M059J (cell line): ENCODE results near the gene MFAP2. TPM values are rescaled to one million over a fixed set of nuclear protein-coding genes. Genes with fewer than 3 reads are reported as not detected.
"Not testable (repeated sequence)": the region's sequence is repeated elsewhere in the genome, so short reads cannot be mapped to it uniquely, and the experiment has no call there.

Experiments used
- DNase-seq: peaks from one replicate; pipeline ENCODE4 v3.0.0-alpha.2; 2012; ENCODE audit warnings: low read depth
- total RNA-seq: library from RNA; depleted of rRNA; stranded (reverse); fragments of >200 nt; shearing (Covaris generic); gene quantifications from 2 replicates; pipeline ENCODE4 v1.2.3, GENCODE V29; 2014; rRNA removed

Gene MFAP2
- total RNA-seq, 1 experiment from 2014 or later, result 0.12 TPM

- not testable (repeated sequence) for DNase-seq
These were observed 51.0 kb downstream of the MFAP2 start for GRCh38 chr1:16929146-16930041.

GRCh38 chr1:16927711-16928485 lies 52.5 kb downstream of the MFAP2 start:
- DNase-seq, result no peak

- no peak for DNase-seq
These were observed 53.2 kb downstream of the MFAP2 start for GRCh38 chr1:16927256-16927655.

- no peak for DNase-seq
These were observed 53.8 kb downstream of the MFAP2 start for GRCh38 chr1:16926491-16927073.

GRCh38 chr1:16925635-16926490 lies 54.6 kb downstream of the MFAP2 start:
- no peak for DNase-seq

GRCh38 chr1:16924919-16925477 lies 55.4 kb downstream of the MFAP2 start:
- DNase-seq, result no peak

Other genes starting within 250 kb of the MFAP2 start
- gene RNU1-4, start 240.1 kb downstream of the MFAP2 start, total RNA-seq, result not detected in 2 replicates
- not detected in 2 replicates for gene RNU1-2, start 84.6 kb downstream of the MFAP2 start, total RNA-seq
- 4.6 and 4.8 TPM in 2 replicates for gene CROCC, start 58.7 kb downstream of the MFAP2 start, total RNA-seq
- 18.3 and 36.3 TPM in 2 replicates for gene ATP13A2, start 31.3 kb upstream of the MFAP2 start, total RNA-seq
- 298 and 307 TPM in 2 replicates for gene SDHB, start 73.4 kb upstream of the MFAP2 start, total RNA-seq
- gene PADI2, start 138.8 kb upstream of the MFAP2 start, total RNA-seq, result 0.12 and 1.3 TPM in 2 replicates
- gene PADI1, start 224.5 kb upstream of the MFAP2 start, total RNA-seq, result 1.1 and 1.7 TPM in 2 replicates